Mucosa of stomach (tissue), 1 donor: ENCODE measurements around the gene SLAMF7.
"Not testable (repeated sequence)": the region's sequence is repeated elsewhere in the genome, so short reads cannot be mapped to it uniquely, and the experiment has no call there.

Experiments
- H3K27me3 ChIP-seq: one replicate; pipeline ENCODE4 v1.7.0; 2013; ENCODE audit warnings: mild to moderate bottlenecking, low read length; ENCODE audit not compliant: control insufficient read depth, insufficient read depth
- H3K36me3 ChIP-seq: one replicate; pipeline ENCODE4 v1.7.0; 2013; ENCODE audit warnings: low read length; ENCODE audit not compliant: control insufficient read depth, insufficient read depth
- H3K4me1 ChIP-seq: one replicate; pipeline ENCODE4 v1.7.0; 2013; ENCODE audit warnings: mild to moderate bottlenecking, low read length; ENCODE audit not compliant: control insufficient read depth, insufficient read depth
- H3K4me3 ChIP-seq: one replicate; pipeline ENCODE4 v1.7.0; 2013; ENCODE audit warnings: low read length
- H3K9ac ChIP-seq: one replicate; pipeline ENCODE4 v1.7.0; 2013; ENCODE audit warnings: mild to moderate bottlenecking, low read length, moderate library complexity
- H3K9me3 ChIP-seq: one replicate; pipeline ENCODE4 v1.7.0; 2013; ENCODE audit warnings: mild to moderate bottlenecking, low read length, moderate library complexity; ENCODE audit not compliant: control insufficient read depth
- donor health status: Pancreatic carcinoma.

SLAMF7 gene

DNA sequence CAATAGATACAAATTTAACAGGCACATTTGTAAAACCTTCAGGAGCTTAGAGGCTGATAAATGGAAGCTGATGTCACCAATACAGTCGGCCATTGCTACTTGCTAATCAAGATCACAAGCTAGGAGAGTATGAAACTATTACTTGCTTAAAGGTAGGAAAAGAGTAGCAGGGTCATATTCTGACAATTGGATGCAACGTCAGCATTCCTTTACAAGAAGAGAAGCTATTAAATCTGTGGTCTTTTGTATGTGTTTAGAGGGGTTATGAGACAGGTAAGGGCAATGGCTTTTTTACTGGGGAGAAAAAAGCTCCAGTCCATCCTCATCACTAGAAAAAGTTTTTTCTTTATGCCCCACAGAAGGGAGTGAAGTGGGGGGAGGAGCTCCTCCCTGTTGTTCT lies 15.7 kb upstream of the SLAMF7 start:
- no peaks in the 10 kb centered on the region for H3K27me3 ChIP-seq
- H3K4me1 ChIP-seq, result peaks cover 8% of the 10 kb centered on the region
- no peaks in the 10 kb centered on the region for H3K9me3 ChIP-seq
- no peak overlapping the region for H3K9ac ChIP-seq
- no peaks in the 10 kb centered on the region for H3K36me3 ChIP-seq
- no peak overlapping the region for H3K4me3 ChIP-seq

DNA sequence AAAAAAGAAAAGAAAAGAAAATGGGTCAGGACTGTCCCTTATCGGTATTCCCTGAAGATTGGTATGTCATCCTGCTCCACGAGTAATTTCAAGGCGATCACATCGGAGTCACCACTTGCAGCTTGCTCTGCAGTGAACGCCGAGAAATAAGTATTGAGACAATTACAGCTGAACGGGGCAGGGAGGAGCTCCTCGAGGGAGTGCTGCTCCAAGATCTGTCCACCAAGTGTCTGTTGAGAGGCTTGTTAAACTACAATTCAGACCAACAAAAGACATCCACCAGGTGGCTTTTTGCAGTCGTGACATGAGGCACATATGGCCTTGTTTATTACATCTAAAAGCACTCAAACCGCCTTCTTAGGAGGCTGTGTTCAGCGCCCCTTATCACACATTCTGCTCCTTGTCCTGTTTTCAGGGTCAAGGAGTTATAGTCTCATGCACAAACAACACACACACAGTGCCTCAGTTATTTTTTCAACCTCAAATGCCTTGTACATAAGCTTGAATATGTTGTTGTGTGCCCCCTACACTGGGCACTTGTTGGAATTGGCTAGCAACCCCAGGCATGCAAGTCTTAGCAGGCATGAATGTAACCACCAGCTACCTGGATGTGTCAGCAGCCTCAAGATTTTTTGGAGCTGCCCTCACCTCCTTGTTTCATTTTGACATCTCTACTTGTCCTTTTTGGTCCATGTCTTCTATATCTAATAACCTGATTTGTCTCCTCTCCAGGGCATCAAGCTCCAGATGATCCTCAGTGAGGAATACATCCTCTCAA lies 14.4 kb upstream of the SLAMF7 start:
- Histone ChIP-seq H3K36me3 (no peaks in the 10 kb centered on the region), H3K4me3 (no peak overlapping the region), H3K9ac (no peak overlapping the region), H3K27me3 (no peaks in the 10 kb centered on the region), H3K4me1 (peaks cover 8% of the 10 kb centered on the region), H3K9me3 (no peaks in the 10 kb centered on the region)

DNA sequence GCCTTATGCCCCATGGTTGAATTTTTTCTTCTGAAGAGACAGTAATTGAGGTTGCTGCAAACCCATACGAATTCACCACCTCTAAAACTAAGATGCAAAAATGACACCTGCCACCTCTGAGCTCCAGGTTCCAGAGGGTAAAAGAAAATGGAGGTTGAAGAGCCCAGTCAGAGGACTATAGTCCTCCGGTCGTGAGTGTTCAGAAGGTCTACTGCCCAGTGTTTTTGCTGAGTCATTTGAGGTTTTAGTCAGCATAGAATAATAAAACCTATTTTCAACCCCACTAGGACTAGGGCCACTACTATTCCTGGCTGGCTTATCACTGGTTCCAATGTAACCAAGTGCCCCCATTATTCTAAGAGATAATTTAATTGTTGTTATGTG lies 12.9 kb upstream of the SLAMF7 start:
- H3K9me3 ChIP-seq, result no peaks in the 10 kb centered on the region
- H3K36me3 ChIP-seq, result no peaks in the 10 kb centered on the region
- no peak overlapping the region for H3K4me3 ChIP-seq
- H3K4me1 ChIP-seq, result peaks cover 8% of the 10 kb centered on the region
- no peak overlapping the region for H3K9ac ChIP-seq
- no peaks in the 10 kb centered on the region for H3K27me3 ChIP-seq

DNA sequence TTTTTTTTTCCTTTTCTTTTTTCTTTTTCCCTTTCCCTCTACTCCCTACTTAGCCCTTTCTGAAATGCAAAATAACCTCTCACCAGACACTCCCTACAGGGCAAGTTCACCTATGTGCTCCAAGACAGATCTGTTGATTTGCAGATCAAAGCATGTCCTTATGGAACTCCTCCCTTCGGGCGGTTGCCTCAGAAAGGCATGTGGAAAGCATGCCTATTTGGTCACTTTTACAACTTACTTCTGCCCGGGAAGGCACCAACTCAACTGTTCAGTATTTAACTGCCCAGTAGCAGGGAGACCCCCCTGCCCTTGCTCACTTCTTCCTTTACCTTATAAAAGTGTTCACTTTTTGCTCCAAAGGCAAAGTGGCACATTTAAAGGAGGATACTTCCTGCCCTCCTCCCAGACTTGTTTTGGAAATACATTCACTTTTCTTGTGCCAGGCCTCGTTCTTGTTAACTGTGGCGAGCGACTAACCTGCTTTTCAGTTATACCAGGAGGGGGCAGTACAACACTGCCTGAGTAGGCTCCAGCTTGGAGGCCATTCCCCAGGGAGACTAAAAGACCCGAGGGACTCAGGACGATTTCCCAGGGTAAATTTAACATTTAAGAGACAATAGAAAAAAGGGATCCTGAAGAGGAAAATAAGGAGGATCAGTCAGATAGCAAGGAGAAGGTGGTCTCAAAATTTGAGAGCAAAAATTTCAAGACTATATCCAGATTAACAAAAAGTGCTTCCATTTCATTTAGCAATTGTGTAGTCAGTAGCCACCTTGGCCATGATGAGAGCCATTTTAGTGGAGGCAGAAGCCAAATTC lies 12.3 kb upstream of the SLAMF7 start:
- H3K9ac ChIP-seq, result no peak overlapping the region
- no peaks in the 10 kb centered on the region for H3K36me3 ChIP-seq
- H3K27me3 ChIP-seq, result no peaks in the 10 kb centered on the region
- H3K4me1 ChIP-seq, result peaks cover 8% of the 10 kb centered on the region
- no peak overlapping the region for H3K4me3 ChIP-seq
- H3K9me3 ChIP-seq, result no peaks in the 10 kb centered on the region

DNA sequence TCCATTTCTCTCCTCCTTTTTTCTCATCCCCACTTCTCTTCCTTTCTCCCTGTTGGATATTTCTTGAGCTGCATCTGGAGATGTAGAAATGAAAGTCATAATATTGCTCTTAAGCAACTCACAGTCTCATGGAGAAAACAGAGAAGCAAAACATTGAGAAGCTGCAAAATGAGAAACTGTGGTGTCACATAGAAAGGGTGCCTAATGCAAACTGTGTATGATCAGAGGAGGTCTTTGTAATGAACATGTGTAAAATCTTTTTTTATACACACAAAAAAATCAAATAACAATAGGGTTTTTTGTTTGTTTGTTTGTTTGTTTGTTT lies 11.8 kb upstream of the SLAMF7 start:
- Histone ChIP-seq H3K9me3 (no peaks in the 10 kb centered on the region), H3K36me3 (no peaks in the 10 kb centered on the region), H3K9ac (no peak overlapping the region)

DNA sequence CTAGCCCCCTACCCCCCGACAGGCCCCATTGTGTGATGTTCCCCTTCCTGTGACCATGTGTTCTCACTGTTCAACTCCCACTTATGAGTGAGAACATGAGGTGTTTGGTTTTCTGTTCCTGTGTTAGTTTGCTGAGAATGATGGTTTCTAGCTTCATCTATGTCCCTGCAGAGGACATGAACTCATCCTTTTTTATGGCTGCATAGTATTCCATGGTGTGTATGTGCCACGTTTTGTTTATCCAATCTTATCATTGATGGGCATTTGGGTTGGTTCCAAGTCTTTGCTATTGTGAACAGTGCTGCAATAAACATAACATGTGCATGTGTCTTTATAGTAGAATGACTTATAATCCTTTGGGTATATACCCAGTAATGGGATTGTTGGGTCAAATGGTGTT lies 7.5 kb upstream of the SLAMF7 start:
- not testable (repeated sequence) for H3K27me3 ChIP-seq, H3K9me3 ChIP-seq, H3K36me3 ChIP-seq, H3K4me1 ChIP-seq, H3K4me3 ChIP-seq, H3K9ac ChIP-seq

More for the DNA sequence above, 11.8 kb upstream of the SLAMF7 start:
- H3K27me3 ChIP-seq, result no peaks in the 10 kb centered on the region
- peaks cover 8% of the 10 kb centered on the region for H3K4me1 ChIP-seq
- no peak overlapping the region for H3K4me3 ChIP-seq

DNA sequence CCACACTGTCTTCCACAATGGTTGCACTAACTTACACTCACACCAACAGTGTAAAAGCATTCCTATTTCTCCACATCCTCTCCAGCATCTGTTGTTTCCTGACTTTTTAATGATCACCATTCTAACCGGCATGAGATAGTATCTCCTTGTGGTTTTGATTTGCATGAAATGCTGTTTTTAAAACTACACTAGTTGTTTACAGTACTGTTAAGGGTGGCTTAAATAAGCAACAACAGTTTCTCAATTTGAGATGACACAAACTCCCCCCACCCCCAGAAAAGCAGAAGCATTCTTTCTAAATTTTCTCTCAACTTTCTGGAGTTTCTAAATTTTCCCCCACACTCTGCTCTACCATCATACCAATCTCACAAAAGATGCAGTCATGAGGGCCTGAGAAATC lies 7.1 kb upstream of the SLAMF7 start:
- no peaks in the 10 kb centered on the region for H3K27me3 ChIP-seq
- no peaks in the 10 kb centered on the region for H3K36me3 ChIP-seq
- no peak overlapping the region for H3K9ac ChIP-seq
- H3K4me3 ChIP-seq, result no peak overlapping the region
- no peaks in the 10 kb centered on the region for H3K4me1 ChIP-seq
- no peaks in the 10 kb centered on the region for H3K9me3 ChIP-seq

DNA sequence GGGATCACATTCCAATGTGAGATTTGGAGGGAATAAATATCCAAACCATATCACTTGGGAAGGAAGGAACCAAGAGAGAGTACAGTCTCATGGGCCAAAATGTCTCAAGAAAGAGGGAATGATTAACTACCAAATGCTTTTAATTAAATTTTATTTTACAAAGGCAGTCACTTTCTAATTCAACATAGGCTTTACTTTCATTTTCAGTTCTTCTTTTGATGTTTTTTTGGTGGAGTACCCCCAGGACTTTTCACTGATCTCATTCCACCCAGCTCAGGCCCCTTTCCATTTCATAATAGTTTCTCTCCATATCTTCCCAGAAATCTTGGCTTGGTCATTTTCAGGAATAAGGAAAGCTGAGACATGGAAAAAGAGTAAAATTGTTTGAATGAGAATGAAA lies 5.1 kb upstream of the SLAMF7 start:
- Histone ChIP-seq H3K36me3 (no peaks in the 10 kb centered on the region), H3K4me1 (no peaks in the 10 kb centered on the region), H3K9me3 (no peaks in the 10 kb centered on the region), H3K9ac (no peak overlapping the region), H3K27me3 (no peaks in the 10 kb centered on the region), H3K4me3 (no peak overlapping the region)

DNA sequence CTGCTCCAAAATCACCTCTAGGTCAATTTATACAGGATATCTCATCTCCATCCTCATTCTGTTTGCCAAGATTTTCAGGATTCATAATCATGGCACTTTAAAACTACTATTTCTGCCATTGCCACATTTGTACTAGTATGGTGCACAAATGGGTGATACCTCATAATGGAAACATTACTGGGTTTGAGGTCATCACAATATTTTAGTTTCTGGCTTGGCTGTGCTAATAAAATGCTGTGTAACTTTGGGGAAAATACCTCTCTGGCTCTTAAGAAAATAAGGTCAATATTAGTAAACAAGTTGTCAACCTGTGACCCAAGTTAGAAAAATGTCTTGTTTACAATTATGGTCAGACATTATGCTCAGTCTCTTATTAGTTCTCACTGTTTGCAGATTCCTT lies 4.7 kb upstream of the SLAMF7 start:
- Histone ChIP-seq H3K36me3 (no peaks in the 10 kb centered on the region), H3K9ac (no peak overlapping the region), H3K4me3 (no peak overlapping the region)

DNA sequence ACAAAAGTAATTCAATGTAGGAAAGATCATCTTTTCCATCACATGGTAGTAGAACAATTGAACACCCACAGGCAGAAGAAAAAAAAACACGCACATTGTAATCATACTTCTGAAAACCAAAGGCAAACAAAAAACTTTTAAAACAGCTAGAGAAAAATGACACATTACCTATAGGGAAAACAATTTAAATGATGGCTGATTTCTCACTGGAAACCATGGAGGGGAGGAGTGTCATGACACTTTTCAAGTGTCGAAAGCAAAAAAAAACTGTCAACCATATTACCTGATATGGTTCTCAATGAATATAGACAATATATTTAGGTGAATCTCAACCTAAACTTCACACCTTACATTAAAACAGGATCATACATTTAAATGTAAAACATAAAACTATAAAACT lies 776 bp upstream of the SLAMF7 start:
- H3K9ac ChIP-seq, result no peak overlapping the region
- H3K4me1 ChIP-seq, result no peaks in the 10 kb centered on the region
- H3K9me3 ChIP-seq, result no peaks in the 10 kb centered on the region
- no peaks in the 10 kb centered on the region for H3K27me3 ChIP-seq
- no peaks in the 10 kb centered on the region for H3K36me3 ChIP-seq
- H3K4me3 ChIP-seq, result no peak overlapping the region

More for the DNA sequence above, 4.7 kb upstream of the SLAMF7 start:
- H3K27me3 ChIP-seq, result no peaks in the 10 kb centered on the region
- H3K4me1 ChIP-seq, result no peaks in the 10 kb centered on the region
- H3K9me3 ChIP-seq, result no peaks in the 10 kb centered on the region

DNA sequence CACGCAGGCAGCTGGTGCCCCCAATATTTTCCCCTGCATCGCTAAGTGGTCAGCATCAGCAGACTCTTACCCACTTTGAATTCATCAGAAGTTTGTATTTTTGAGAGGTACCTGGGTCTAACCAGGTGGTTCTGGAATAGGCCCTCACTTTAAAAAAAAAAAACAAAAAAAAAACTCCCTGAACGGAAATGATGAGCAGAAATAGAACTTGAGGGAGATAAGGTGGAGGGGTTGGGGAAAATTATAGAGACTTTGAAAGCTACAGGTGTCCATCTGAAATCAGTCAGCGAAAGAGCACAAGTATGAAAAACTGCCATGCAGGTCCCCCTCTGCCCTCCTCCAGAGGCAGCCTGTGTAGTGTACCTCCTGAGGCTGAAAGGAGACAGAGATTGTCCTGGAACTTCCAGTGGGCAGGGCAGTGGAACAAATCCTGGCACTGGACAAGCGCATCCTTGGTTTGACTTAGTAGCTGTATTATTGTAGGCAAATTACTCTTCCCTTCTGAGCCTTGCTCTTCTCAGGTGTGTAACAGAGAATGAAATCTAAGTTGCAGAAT lies 1.2 kb downstream of the SLAMF7 start:
- H3K9me3 ChIP-seq, result no peaks in the 10 kb centered on the region
- no peak overlapping the region for H3K9ac ChIP-seq
- H3K4me3 ChIP-seq, result no peak overlapping the region
- no peaks in the 10 kb centered on the region for H3K27me3 ChIP-seq
- no peaks in the 10 kb centered on the region for H3K4me1 ChIP-seq
- H3K36me3 ChIP-seq, result no peaks in the 10 kb centered on the region

DNA sequence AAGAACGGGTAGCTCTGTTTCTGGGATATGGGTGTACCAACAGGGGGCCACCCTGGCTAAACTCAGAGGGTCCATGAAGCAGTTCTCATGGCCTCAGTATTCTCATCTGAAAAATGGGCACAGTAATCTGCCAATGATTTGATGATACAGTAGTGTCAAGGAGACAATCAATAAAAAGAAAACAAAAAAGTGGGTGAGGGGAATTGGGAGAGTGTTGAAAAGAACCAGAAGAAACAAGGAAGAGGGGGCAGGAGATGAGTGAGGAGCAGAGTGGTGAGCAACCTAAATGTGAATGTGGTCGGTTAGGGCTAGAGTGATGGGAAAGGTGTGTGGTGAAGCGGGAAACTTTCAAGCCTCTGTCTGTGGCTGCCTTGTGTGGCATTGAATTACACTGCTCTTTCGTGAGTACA lies 2.0 kb downstream of the SLAMF7 start:
- Histone ChIP-seq H3K27me3 (no peaks in the 10 kb centered on the region), H3K4me1 (no peaks in the 10 kb centered on the region), H3K36me3 (no peaks in the 10 kb centered on the region), H3K9me3 (no peaks in the 10 kb centered on the region), H3K4me3 (no peak overlapping the region), H3K9ac (no peak overlapping the region)
